Gastroesophageal sphincter (tissue), 3 donors: ENCODE data around the gene CDC42BPA.

Experiments used
- CTCF ChIP-seq, 4 experiments: fragments of 200-600 bp in 2 of 4; fragments of 450-650 bp in 2 of 4; sonication (generic) in 1 of 4; IDR thresholded peaks; one replicate each; pipeline ENCODE4 v1.5.1; 2017 to 2019; ENCODE audit warnings: antibody characterized with exemption in 4 of 4, mild to moderate bottlenecking in 2 of 4, moderate library complexity in 2 of 4
- EP300 ChIP-seq: sonication (generic); formaldehyde crosslinking; IDR thresholded peaks from one replicate; pipeline ENCODE4 v1.6.1; 2017; ENCODE audit warnings: antibody characterized with exemption, mild to moderate bottlenecking
- POLR2A ChIP-seq, 2 donors: fragments of 450-650 bp; IDR thresholded peaks; one replicate each; pipeline ENCODE4 v1.6.1; 2017; ENCODE audit warnings: antibody characterized with exemption in 2 of 2, mild to moderate bottlenecking in 2 of 2, moderate library complexity in 1 of 2
- POLR2AphosphoS5 ChIP-seq: sonication (generic); formaldehyde crosslinking; IDR thresholded peaks from one replicate; pipeline ENCODE4 v1.6.1; 2017; ENCODE audit warnings: antibody characterized with exemption

GRCh38 chr1:227333423-227333822 lies 15.1 kb upstream of the CDC42BPA start:
- TF ChIP-seq CTCF (IDR thresholded peaks at IDR 0.05), result no peak
- no peak for TF ChIP-seq POLR2A (IDR thresholded peaks at IDR 0.05)
- TF ChIP-seq EP300, result no peak
- TF ChIP-seq POLR2AphosphoS5, result no peak
